Panc1 (cell line): ENCODE results near the gene PADI1.

Experiments used
- SIN3A ChIP-seq: IDR thresholded peaks from 2 replicates; pipeline ENCODE4 v1.6.1; 2012; ENCODE audit warnings: low read depth, mild to moderate bottlenecking, low read length, moderate library complexity, borderline replicate concordance; ENCODE audit not compliant: insufficient read depth
- TF ChIP-seq, protein P1 (sequence below): fragments of 450-650 bp; IDR thresholded peaks from 2 replicates; pipeline ENCODE4 v1.5.1; 2017; ENCODE audit warnings: mild to moderate bottlenecking

DNA sequence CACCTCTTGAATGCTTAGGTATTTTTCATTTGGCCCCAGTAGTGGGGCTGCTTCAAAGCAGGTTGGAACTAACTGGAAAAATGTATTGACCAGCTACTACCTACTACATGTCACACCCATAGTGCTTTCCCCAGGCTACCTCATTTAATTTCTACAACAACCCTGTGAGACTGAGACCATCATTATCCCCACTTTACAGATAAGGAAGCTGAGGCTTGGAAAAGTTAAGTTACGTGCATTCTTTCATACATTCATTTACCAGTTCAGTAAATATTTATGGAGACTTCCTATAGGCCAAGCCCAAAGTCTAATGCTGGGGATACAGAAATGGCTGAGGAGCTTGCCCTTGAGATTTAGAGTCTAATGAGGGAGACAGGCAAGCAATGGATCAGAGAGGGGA lies 29.5 kb downstream of the PADI1 start:
- TF ChIP-seq, protein P1, sequence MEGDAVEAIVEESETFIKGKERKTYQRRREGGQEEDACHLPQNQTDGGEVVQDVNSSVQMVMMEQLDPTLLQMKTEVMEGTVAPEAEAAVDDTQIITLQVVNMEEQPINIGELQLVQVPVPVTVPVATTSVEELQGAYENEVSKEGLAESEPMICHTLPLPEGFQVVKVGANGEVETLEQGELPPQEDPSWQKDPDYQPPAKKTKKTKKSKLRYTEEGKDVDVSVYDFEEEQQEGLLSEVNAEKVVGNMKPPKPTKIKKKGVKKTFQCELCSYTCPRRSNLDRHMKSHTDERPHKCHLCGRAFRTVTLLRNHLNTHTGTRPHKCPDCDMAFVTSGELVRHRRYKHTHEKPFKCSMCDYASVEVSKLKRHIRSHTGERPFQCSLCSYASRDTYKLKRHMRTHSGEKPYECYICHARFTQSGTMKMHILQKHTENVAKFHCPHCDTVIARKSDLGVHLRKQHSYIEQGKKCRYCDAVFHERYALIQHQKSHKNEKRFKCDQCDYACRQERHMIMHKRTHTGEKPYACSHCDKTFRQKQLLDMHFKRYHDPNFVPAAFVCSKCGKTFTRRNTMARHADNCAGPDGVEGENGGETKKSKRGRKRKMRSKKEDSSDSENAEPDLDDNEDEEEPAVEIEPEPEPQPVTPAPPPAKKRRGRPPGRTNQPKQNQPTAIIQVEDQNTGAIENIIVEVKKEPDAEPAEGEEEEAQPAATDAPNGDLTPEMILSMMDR = no peak
- TF ChIP-seq SIN3A = no peak
